IMR-90 (cell line): Measurements from ENCODE around the gene CMTM7. TPM values are rescaled to one million over a fixed set of nuclear protein-coding genes. Genes with fewer than 3 reads are reported as not detected.

Experiments used
- ATAC-seq: fragments of 200-7000 bp; cut with Tn5 transposase; 2 replicates; pipeline ENCODE4 v1.9.1; 2020; ENCODE audit warnings: low read depth, mild to moderate bottlenecking, moderate library complexity
- BruUV-seq: library from RNA; stranded (reverse); fragments of 400-500 nt; replicated peaks from 2 replicates; lab custom pipeline; 2021; lab: Mats Ljungman, UMichigan
- CTCF ChIA-PET: fragments of 300-600 bp; formaldehyde crosslinking; extraction: SDS; loops from one replicate; lab custom pipeline; 2021; ENCODE audit warnings: antibody characterized with exemption; lab: Yijun Ruan, JAX
- POLR2A ChIA-PET: fragments of 300-600 bp; sonication (Branson Sonifier 250); formaldehyde crosslinking; loops from one replicate; lab custom pipeline; 2022; ENCODE audit warnings: antibody characterized with exemption; ENCODE audit not compliant: unreplicated experiment; lab: Charles Lee
- DNase-seq: peaks from one replicate; pipeline ENCODE4 v3.0.0; 2013
- H2AFZ ChIP-seq: replicated peaks from 2 replicates; pipeline ENCODE3; 2013; ENCODE audit warnings: low read length, mild to moderate bottlenecking; ENCODE audit not compliant: poor library complexity
- H2AK5ac ChIP-seq: 2 replicates; pipeline ENCODE4 v1.6.1; 2013; ENCODE audit warnings: low read depth, low read length, inconsistent platforms
- H2AK9ac ChIP-seq: replicated peaks from 2 replicates; pipeline ENCODE3; 2013; ENCODE audit warnings: mild to moderate bottlenecking, low read depth, low read length, moderate library complexity; ENCODE audit not compliant: poor library complexity
- H2BK120ac ChIP-seq: 2 replicates; pipeline ENCODE4 v1.6.1; 2013; ENCODE audit warnings: low read depth, low read length, inconsistent platforms
- H2BK15ac ChIP-seq: 3 replicates; pipeline ENCODE4 v1.6.1; 2013; ENCODE audit warnings: low read depth, low read length, inconsistent platforms
- H2BK20ac ChIP-seq: 2 replicates; pipeline ENCODE4 v1.6.1; 2013; ENCODE audit warnings: low read depth, mild to moderate bottlenecking, inconsistent platforms, low read length, moderate library complexity
- H2BK5ac ChIP-seq: 2 replicates; pipeline ENCODE4 v1.6.1; 2013; ENCODE audit warnings: mild to moderate bottlenecking, low read depth, low read length, inconsistent platforms; ENCODE audit not compliant: poor library complexity, severe bottlenecking
- H3K14ac ChIP-seq: replicated peaks from 2 replicates; pipeline ENCODE4 v1.6.1; 2013; ENCODE audit warnings: low read depth, low read length, inconsistent platforms
- H3K18ac ChIP-seq: 2 replicates; pipeline ENCODE4 v1.6.1; 2013; ENCODE audit warnings: low read depth, low read length, control low read depth
- H3K23ac ChIP-seq: 2 replicates; pipeline ENCODE4 v1.6.1; 2013; ENCODE audit warnings: low read depth, low read length, inconsistent platforms
- H3K27ac ChIP-seq: 2 replicates; pipeline ENCODE4 v1.5.1; 2013; ENCODE audit warnings: mild to moderate bottlenecking, control low read depth, low read length; ENCODE audit not compliant: insufficient read depth
- H3K27me3 ChIP-seq: 2 replicates; pipeline ENCODE4 v1.6.1; 2013; ENCODE audit warnings: low read length; ENCODE audit not compliant: control insufficient read depth, insufficient read depth
- H3K36me3 ChIP-seq: 2 replicates; pipeline ENCODE4 v1.6.1; 2013; ENCODE audit warnings: low read length, mixed read lengths; ENCODE audit not compliant: control insufficient read depth, insufficient read depth
- H3K4ac ChIP-seq: 2 replicates; pipeline ENCODE4 v1.6.1; 2013; ENCODE audit warnings: low read depth, low read length, inconsistent platforms
- H3K4me1 ChIP-seq: 2 replicates; pipeline ENCODE4 v1.6.1; 2013; ENCODE audit warnings: low read length, mixed read lengths; ENCODE audit not compliant: control insufficient read depth, insufficient read depth
- H3K4me2 ChIP-seq: 2 replicates; pipeline ENCODE4 v1.6.1; 2013; ENCODE audit warnings: low read depth, mild to moderate bottlenecking, control low read depth, low read length, moderate library complexity
- H3K4me3 ChIP-seq: 2 replicates; pipeline ENCODE4 v1.5.1; 2013; ENCODE audit warnings: low read depth, mild to moderate bottlenecking, control low read depth, low read length, moderate library complexity; ENCODE audit not compliant: insufficient read depth
- H3K56ac ChIP-seq: 2 replicates; pipeline ENCODE4 v1.6.1; 2013; ENCODE audit warnings: low read length, inconsistent platforms; ENCODE audit not compliant: insufficient read depth; ENCODE audit errors: extremely low read depth
- H3K79me1 ChIP-seq, 2 experiments: 2 replicates each; pipeline ENCODE4 v1.6.1; 2013; ENCODE audit warnings: low read length in 2 of 2, inconsistent platforms in 1 of 2, low read depth in 1 of 2
- H3K9ac ChIP-seq: 2 replicates; pipeline ENCODE4 v1.6.1; 2013; ENCODE audit warnings: low read depth, low read length, control low read depth
- H3K9me1 ChIP-seq: 2 replicates; pipeline ENCODE4 v1.6.1; 2013; ENCODE audit warnings: low read length, inconsistent platforms; ENCODE audit not compliant: insufficient read depth
- H3K9me3 ChIP-seq: 2 replicates; pipeline ENCODE4 v1.6.1; 2013; ENCODE audit warnings: low read length; ENCODE audit not compliant: control insufficient read depth, insufficient read depth
- H4K20me1 ChIP-seq: 2 replicates; pipeline ENCODE4 v1.6.1; 2013; ENCODE audit warnings: low read length, inconsistent platforms; ENCODE audit not compliant: insufficient read depth
- H4K5ac ChIP-seq: 2 replicates; pipeline ENCODE4 v1.6.1; 2013; ENCODE audit warnings: mild to moderate bottlenecking, low read depth, low read length, control low read depth
- H4K8ac ChIP-seq, 2 experiments: 2 replicates each; pipeline ENCODE4 v1.6.1; 2013; ENCODE audit warnings: low read depth in 2 of 2, low read length in 2 of 2, control low read depth in 1 of 2, inconsistent platforms in 1 of 2
- H4K91ac ChIP-seq: 2 replicates; pipeline ENCODE4 v1.6.1; 2013; ENCODE audit warnings: low read depth, low read length, inconsistent platforms; ENCODE audit not compliant: insufficient read depth
- CEBPB ChIP-seq: IDR thresholded peaks from 2 replicates; pipeline ENCODE4 v1.6.1; 2012; ENCODE audit warnings: low read depth, low read length, improper control_type of control experiment
- ELK1 ChIP-seq: fragments of 150-350 bp; IDR thresholded peaks from 2 replicates; pipeline ENCODE4 v1.6.1; 2016; ENCODE audit warnings: low read depth, mild to moderate bottlenecking, low read length, moderate library complexity, borderline replicate concordance
- FOS ChIP-seq: fragments of 150-350 bp; IDR thresholded peaks from 2 replicates; pipeline ENCODE4 v1.6.1; 2016; ENCODE audit warnings: low read depth, low read length
- MAFK ChIP-seq: IDR thresholded peaks from 2 replicates; pipeline ENCODE4 v1.6.1; 2012; ENCODE audit warnings: low read depth, low read length, improper control_type of control experiment
- MAZ ChIP-seq: IDR thresholded peaks from 2 replicates; pipeline ENCODE4 v1.6.1; 2012; ENCODE audit warnings: low read depth, mild to moderate bottlenecking, low read length, improper control_type of control experiment, moderate library complexity, borderline replicate concordance
- MXI1 ChIP-seq: IDR thresholded peaks from 2 replicates; pipeline ENCODE4 v1.6.1; 2012; ENCODE audit warnings: low read depth, mild to moderate bottlenecking, low read length, moderate library complexity, borderline replicate concordance
- NFE2L2 ChIP-seq: fragments of 150-350 bp; IDR thresholded peaks from 2 replicates; pipeline ENCODE4 v1.6.1; 2016; ENCODE audit warnings: low read depth, mild to moderate bottlenecking, low read length
- POLR2A ChIP-seq: IDR thresholded peaks from 2 replicates; pipeline ENCODE4 v1.6.1; 2012; ENCODE audit warnings: mild to moderate bottlenecking, low read depth, low read length
- RAD21 ChIP-seq: IDR thresholded peaks from 2 replicates; pipeline ENCODE4 v1.6.1; 2012; ENCODE audit warnings: low read length, improper control_type of control experiment
- RCOR1 ChIP-seq: IDR thresholded peaks from 2 replicates; pipeline ENCODE4 v1.6.1; 2012; ENCODE audit warnings: mild to moderate bottlenecking, low read length, improper control_type of control experiment; ENCODE audit not compliant: insufficient replicate concordance
- RFX5 ChIP-seq: IDR thresholded peaks from 2 replicates; pipeline ENCODE4 v1.8.0; 2012; ENCODE audit warnings: low read depth, mild to moderate bottlenecking, low read length, moderate library complexity
- SMC3 ChIP-seq: fragments of 150-350 bp; IDR thresholded peaks from 2 replicates; pipeline ENCODE4 v1.6.1; 2016; ENCODE audit warnings: low read depth, mild to moderate bottlenecking, antibody characterized with exemption, low read length, moderate library complexity
- USF2 ChIP-seq: fragments of 150-350 bp; IDR thresholded peaks from 2 replicates; pipeline ENCODE4 v1.6.1; 2017; ENCODE audit warnings: mild to moderate bottlenecking, antibody characterized with exemption, low read length, low read depth
- WGBS, 2 experiments: methylation state at CpG; one replicate each; pipeline versions ENCODE4 v1.1.5 to v1.1.7; 2013; ENCODE audit warnings: missing lambda C conversion rate in 2 of 2; ENCODE audit not compliant: insufficient read length in 1 of 2; ENCODE audit errors: extremely low coverage in 2 of 2; 5-methylcytosine and 5-hydroxymethylcytosine counted together
- dilution Hi-C: fragments of 300-500 bp; cut with HindIII; formaldehyde crosslinking; loops from one replicate; pipeline ENCODE4 v1.14.3; 2018; ENCODE audit warnings: low sequenced_read_pairs; ENCODE audit not compliant: unreplicated experiment
- in situ Hi-C: fragments of 300-500 bp; cut with MboI; formaldehyde crosslinking; loops from 3 replicates; pipeline ENCODE4 v1.14.3; 2019; ENCODE audit warnings: low sequenced_read_pairs, inconsistent platforms, mixed read lengths
- intact Hi-C: fragments of 100-400 bp; cut with micrococcal nuclease; formaldehyde crosslinking; loops from 2 replicates; pipeline ENCODE4 v1.10.0; 2022
- polyA plus RNA-seq, 3 experiments: library from polyadenylated mRNA; depleted of rRNA; stranded (reverse); fragments of >200 nt; gene quantifications; 2 replicates each; pipeline ENCODE4 v1.2.3, GENCODE V29; 2012; ENCODE audit warnings: low replicate concordance in 1 of 3
- total RNA-seq: library from RNA; depleted of rRNA; stranded (reverse); fragments of >200 nt; gene quantifications from 2 replicates; pipeline ENCODE4 v1.2.3, GENCODE V29; 2012

Gene CMTM7
- total and polyA plus RNA-seq, 2 of the 4 experiments (the other 2 are of a cell fraction): 3.4 to 31.4 TPM

GRCh38 chr3:32484436-32484835 lies 92.8 kb downstream of the CMTM7 start:
- Histone ChIP-seq H3K9ac (no peak overlapping the region), H2BK120ac (no peak overlapping the region), H2BK20ac (no peak overlapping the region), H2AFZ (no peak overlapping the region), H3K27ac (no peak overlapping the region), H3K23ac (no peak overlapping the region), H4K8ac (no peak overlapping the region), H4K5ac (no peak overlapping the region), H3K56ac (no peak overlapping the region), H3K79me1 (peaks cover 12 to 21% of the 10 kb centered on the region in 2 experiments), H2BK5ac (no peak overlapping the region), H3K9me3 (no peaks in the 10 kb centered on the region), H4K91ac (no peak overlapping the region), H3K18ac (no peak overlapping the region), H3K36me3 (peaks cover 12% of the 10 kb centered on the region), H4K20me1 (no peaks in the 10 kb centered on the region), H3K4me2 (no peak overlapping the region), H3K14ac (no peak overlapping the region), H3K27me3 (no peaks in the 10 kb centered on the region), H2AK9ac (no peak overlapping the region), H2BK15ac (no peak overlapping the region), H2AK5ac (no peak overlapping the region), H3K9me1 (no peaks in the 10 kb centered on the region), H3K4ac (no peak overlapping the region), H3K4me1 (no peaks in the 10 kb centered on the region), H3K4me3 (no peak overlapping the region)
- intact Hi-C loops: no loop called here
- no TSS peak for BruUV-seq
- TF ChIP-seq RAD21 (no peak), RFX5 (no peak), NFE2L2 (no peak), POLR2A (no peak), CEBPB (no peak), USF2 (no peak), MXI1 (no peak), MAZ (no peak), ELK1 (no peak), RCOR1 (no peak), FOS (no peak), MAFK (no peak), SMC3 (no peak)
- DNase-seq (no peak), ATAC-seq (no peak)
- no CpG with 5 or more reads among the region's 6 CpGs for WGBS, 2 experiments
- dilution Hi-C loops: no loop called here
- POLR2A ChIA-PET: interaction anchor here (0.7 kb wide), 1 partner anchor 12 kb away, joined by 6 read pairs; no protein-coding TSS in a partner anchor
- CTCF ChIA-PET: interaction anchor here (1.5 kb wide), 1 partner anchor 15 kb away, joined by 4 read pairs; no protein-coding TSS in a partner anchor
- in situ Hi-C loops: no loop called here
